Activated naive CD4-positive, alpha-beta T cell treated with anti-CD3 and anti-CD28 coated beads, Interleukin-2, amount 10 ng/mL, durations not matched to agents 7 days and 5 days (primary cell): Measurements from ENCODE around the gene CCL2.
"Not testable (repeated sequence)": the region's sequence is repeated elsewhere in the genome, so short reads cannot be mapped to it uniquely, and the experiment has no call there.

Experiments used
- CTCF ChIA-PET: fragments of 350-600 bp; sonication (Branson Sonifier 250); formaldehyde crosslinking; loops from one replicate; lab custom pipeline; 2021; ENCODE audit warnings: antibody characterized with exemption; lab: Charles Lee
- DNase-seq: peaks from one replicate; pipeline ENCODE4 v3.0.0-alpha.2; 2020
- H3K27ac Mint-ChIP-seq: one replicate; pipeline ENCODE4 v1.8.0; 2021; ENCODE audit warnings: mild to moderate bottlenecking, moderate library complexity, mixed read lengths
- H3K27me3 Mint-ChIP-seq: one replicate; pipeline ENCODE4 v1.8.0; 2021; ENCODE audit warnings: mild to moderate bottlenecking, mixed read lengths
- H3K36me3 Mint-ChIP-seq: one replicate; pipeline ENCODE4 v1.8.0; 2021; ENCODE audit warnings: mixed read lengths
- H3K4me1 Mint-ChIP-seq: one replicate; pipeline ENCODE4 v1.8.0; 2021; ENCODE audit warnings: mixed read lengths
- H3K4me3 Mint-ChIP-seq: one replicate; pipeline ENCODE4 v1.8.0; 2021; ENCODE audit warnings: mild to moderate bottlenecking, moderate library complexity, mixed read lengths
- H3K9me3 Mint-ChIP-seq: one replicate; pipeline ENCODE4 v1.8.0; 2021; ENCODE audit warnings: mixed read lengths

CCL2 gene

GRCh38 chr17:34227293-34227692 is 27.8 kb upstream of the CCL2 start:
- DNase-seq, H3K27ac Mint-ChIP-seq, H3K4me1 Mint-ChIP-seq, H3K36me3 Mint-ChIP-seq, H3K9me3 Mint-ChIP-seq, CTCF ChIA-PET, H3K4me3 Mint-ChIP-seq: not testable (repeated sequence)
- H3K27me3 Mint-ChIP-seq, result peaks cover 15% of the 10 kb centered on the region

DNA sequence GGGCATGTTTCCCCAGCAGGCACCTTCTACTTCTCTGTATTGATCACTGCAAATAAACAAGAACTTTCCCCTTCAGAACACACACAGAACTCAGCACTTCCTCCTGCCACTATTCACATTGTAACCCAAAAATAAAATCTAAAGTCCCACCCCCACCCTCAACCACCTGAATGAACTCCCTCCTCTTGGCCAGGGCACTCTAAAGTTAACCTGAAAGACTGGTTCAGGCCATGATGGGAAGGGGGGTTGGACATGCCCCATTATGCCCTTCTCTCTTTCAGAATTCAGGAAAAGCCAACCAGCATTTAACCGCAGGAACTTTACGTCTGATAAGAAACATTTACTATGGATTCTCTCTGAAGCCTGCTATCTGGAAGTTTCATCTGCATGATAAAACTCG is 27.4 kb upstream of the CCL2 start:
- Mint-ChIP-seq H3K4me1 (no peaks in the 10 kb centered on the region), H3K27ac (no peak overlapping the region), H3K9me3 (no peaks in the 10 kb centered on the region), H3K27me3 (peaks cover 16% of the 10 kb centered on the region), H3K4me3 (no peak overlapping the region), H3K36me3 (no peaks in the 10 kb centered on the region)
- no peak for DNase-seq
- CTCF ChIA-PET, result no interaction called here

DNA sequence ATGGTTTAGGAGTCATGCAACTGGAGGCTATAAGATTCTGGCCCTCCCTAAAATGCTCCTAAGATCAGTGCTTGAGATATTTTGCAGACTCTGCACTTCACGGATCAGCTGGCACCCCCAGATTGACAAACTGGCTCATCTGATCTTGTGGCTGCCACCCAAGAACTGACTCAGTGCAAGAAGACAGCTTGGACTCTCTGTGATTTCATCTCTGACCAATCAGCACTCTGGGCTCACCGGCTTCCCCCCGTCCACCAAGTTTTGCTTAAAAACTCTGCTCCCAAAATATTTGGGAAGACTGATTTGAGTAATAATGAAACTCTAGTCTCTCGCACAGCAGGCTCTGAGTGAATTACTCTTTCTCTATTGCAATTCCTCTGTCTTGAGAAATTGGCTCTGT is 26.3 kb upstream of the CCL2 start:
- DNase-seq, result no peak
- CTCF ChIA-PET, result no interaction called here
- H3K27me3 Mint-ChIP-seq, result peaks cover 26% of the 10 kb centered on the region
- no peak overlapping the region for H3K27ac Mint-ChIP-seq
- H3K4me1 Mint-ChIP-seq, result no peaks in the 10 kb centered on the region
- no peak overlapping the region for H3K4me3 Mint-ChIP-seq
- H3K36me3 Mint-ChIP-seq, result no peaks in the 10 kb centered on the region
- H3K9me3 Mint-ChIP-seq, result no peaks in the 10 kb centered on the region

- no peak for DNase-seq
- no peak overlapping the region for H3K4me3 Mint-ChIP-seq
- H3K36me3 Mint-ChIP-seq, result no peaks in the 10 kb centered on the region
- no peaks in the 10 kb centered on the region for H3K4me1 Mint-ChIP-seq
- peaks cover 36% of the 10 kb centered on the region for H3K27me3 Mint-ChIP-seq
- H3K27ac Mint-ChIP-seq, result no peak overlapping the region
- H3K9me3 Mint-ChIP-seq, result no peaks in the 10 kb centered on the region
- CTCF ChIA-PET, result interaction anchor here (0.6 to 0.7 kb wide), 2 partner anchors 14 to 457 kb away, joined by 3 to 4 read pairs; no protein-coding TSS in a partner anchor
Measured at GRCh38 chr17:34230342-34230741, 24.7 kb upstream of the CCL2 start.

GRCh38 chr17:34234616-34235015 is 20.5 kb upstream of the CCL2 start:
- no peak for DNase-seq
- no peaks in the 10 kb centered on the region for H3K36me3 Mint-ChIP-seq
- no peak overlapping the region for H3K4me3 Mint-ChIP-seq
- no peak overlapping the region for H3K27ac Mint-ChIP-seq
- H3K27me3 Mint-ChIP-seq, result peaks cover 34% of the 10 kb centered on the region
- H3K4me1 Mint-ChIP-seq, result no peaks in the 10 kb centered on the region
- no peaks in the 10 kb centered on the region for H3K9me3 Mint-ChIP-seq
- CTCF ChIA-PET, result interaction anchor here (0.6 kb wide), 1 partner anchor 9 kb away, joined by 3 read pairs; no protein-coding TSS in a partner anchor

DNA sequence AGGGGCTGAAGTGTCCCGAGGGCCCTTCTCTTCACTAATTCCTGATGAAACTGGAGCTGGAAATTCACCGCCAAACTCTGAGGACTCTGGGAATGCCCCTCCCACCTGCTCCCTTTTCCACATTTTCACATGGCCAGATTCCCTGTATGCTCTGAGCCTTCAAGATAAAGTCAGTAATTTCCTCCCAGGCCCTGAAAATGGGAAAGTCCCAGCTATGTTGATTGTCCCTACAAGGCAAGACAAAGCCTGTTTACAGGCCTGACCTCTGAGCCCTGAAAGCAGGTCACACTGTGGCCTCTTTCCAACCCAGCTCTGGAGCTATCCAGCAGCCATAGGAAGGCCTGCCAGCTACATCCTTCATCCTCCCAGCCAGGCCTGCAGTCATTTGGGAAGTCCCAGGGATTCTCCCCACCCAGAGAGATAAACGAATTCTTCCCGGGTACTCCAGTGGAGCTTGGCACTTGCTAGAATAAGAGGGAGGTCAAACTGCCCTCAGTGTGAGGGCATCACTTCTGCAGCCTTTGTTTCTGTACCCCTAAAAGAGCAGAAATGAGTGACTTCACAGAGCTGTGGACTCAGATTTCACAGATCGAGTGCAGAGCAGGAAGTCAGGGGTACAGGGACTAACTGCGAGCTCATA is 19.6 kb upstream of the CCL2 start:
- Mint-ChIP-seq H3K36me3 (no peaks in the 10 kb centered on the region), H3K27me3 (peaks cover 40% of the 10 kb centered on the region), H3K4me3 (no peak overlapping the region), H3K4me1 (no peaks in the 10 kb centered on the region), H3K9me3 (no peaks in the 10 kb centered on the region), H3K27ac (no peak overlapping the region)
- DNase-seq, result no peak
- CTCF ChIA-PET, result no interaction called here

DNA sequence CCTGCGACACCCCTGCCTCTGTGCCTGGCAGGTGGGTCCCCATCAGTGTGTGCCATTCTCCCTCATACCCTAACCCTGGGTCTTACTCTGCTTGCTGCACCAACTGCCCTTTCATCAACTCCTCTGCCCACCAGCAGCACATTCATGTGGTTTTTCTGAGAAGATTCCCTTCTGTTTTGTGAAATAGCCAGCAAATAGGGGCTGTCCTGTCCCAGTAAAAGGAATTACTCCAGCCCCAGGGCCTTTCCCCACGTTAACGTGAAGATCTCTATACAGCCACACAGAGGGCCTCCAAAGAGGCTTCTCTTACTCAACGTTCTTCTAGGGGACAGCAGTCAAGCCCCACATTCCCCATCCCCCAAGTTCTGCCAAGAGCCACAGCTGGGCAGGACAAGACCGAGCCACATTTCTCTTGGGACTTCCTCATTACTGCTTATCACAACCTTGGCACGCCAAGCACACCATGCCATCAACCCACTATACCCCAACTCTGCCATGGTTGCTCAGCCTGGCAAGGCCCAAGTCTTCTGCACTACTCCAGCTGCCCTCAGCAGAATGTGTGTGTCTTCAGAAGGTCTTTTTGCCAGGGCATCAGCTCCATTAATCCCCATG is 18.7 kb upstream of the CCL2 start:
- H3K4me3 Mint-ChIP-seq, result no peak overlapping the region
- DNase-seq, result no peak
- H3K36me3 Mint-ChIP-seq, result no peaks in the 10 kb centered on the region
- no peak overlapping the region for H3K27ac Mint-ChIP-seq
- H3K4me1 Mint-ChIP-seq, result no peaks in the 10 kb centered on the region
- H3K27me3 Mint-ChIP-seq, result peaks cover 38% of the 10 kb centered on the region
- CTCF ChIA-PET, result interaction anchor here (1.1 kb wide), 1 partner anchor 125 kb away, joined by 3 read pairs; no protein-coding TSS in a partner anchor
- no peaks in the 10 kb centered on the region for H3K9me3 Mint-ChIP-seq

- CTCF ChIA-PET, result interaction anchor here (1.1 kb wide), 1 partner anchor 124 kb away, joined by 3 read pairs; no protein-coding TSS in a partner anchor
- no peaks in the 10 kb centered on the region for H3K9me3 Mint-ChIP-seq
- no peak overlapping the region for H3K4me3 Mint-ChIP-seq
- no peak for DNase-seq
- no peaks in the 10 kb centered on the region for H3K4me1 Mint-ChIP-seq
- H3K36me3 Mint-ChIP-seq, result no peaks in the 10 kb centered on the region
- no peak overlapping the region for H3K27ac Mint-ChIP-seq
- H3K27me3 Mint-ChIP-seq, result peaks cover 38% of the 10 kb centered on the region
Measured at GRCh38 chr17:34237458-34237857, 17.6 kb upstream of the CCL2 start.

DNA sequence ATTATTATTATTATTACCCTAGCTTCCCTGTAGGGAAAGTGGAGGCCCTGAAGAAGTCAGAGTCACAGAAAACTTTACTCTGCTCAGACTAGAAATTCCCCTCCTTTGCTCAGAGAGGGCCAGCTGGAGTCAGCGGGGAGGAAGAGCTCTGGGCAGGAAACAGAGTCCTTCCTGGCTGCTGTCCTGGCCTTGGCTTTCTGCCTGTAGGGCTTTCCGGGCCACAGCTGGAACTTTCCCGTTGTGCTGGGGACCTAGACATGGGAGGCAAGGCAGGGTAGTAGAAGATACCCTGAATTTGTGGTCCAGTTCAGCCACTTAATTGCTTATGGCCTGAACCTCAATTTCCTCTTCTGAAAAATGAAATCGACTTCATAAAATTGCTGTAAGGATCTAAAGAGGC is 14.0 kb upstream of the CCL2 start:
- Mint-ChIP-seq H3K27me3 (peaks cover 13% of the 10 kb centered on the region), H3K4me3 (no peak overlapping the region), H3K9me3 (no peaks in the 10 kb centered on the region), H3K36me3 (no peaks in the 10 kb centered on the region), H3K4me1 (no peaks in the 10 kb centered on the region), H3K27ac (no peak overlapping the region)
- DNase-seq, result no peak
- CTCF ChIA-PET, result interaction anchor here (1.4 kb wide), 1 partner anchor 121 kb away, joined by 6 read pairs; no protein-coding TSS in a partner anchor

- Mint-ChIP-seq H3K9me3 (no peaks in the 10 kb centered on the region), H3K4me3 (no peak overlapping the region), H3K4me1 (no peaks in the 10 kb centered on the region), H3K27ac (no peak overlapping the region), H3K36me3 (no peaks in the 10 kb centered on the region), H3K27me3 (peaks cover 13% of the 10 kb centered on the region)
- DNase-seq, result no peak
- CTCF ChIA-PET, result interaction anchor here (0.6 to 1.4 kb wide), 2 partner anchors 119 to 174 kb away, joined by 3 to 6 read pairs; no protein-coding TSS in a partner anchor
Measured at GRCh38 chr17:34242587-34243363, 12.3 kb upstream of the CCL2 start.

GRCh38 chr17:34243364-34244320 is 11.4 kb upstream of the CCL2 start:
- Mint-ChIP-seq H3K4me1 (no peaks in the 10 kb centered on the region), H3K27ac (no peak overlapping the region), H3K9me3 (no peaks in the 10 kb centered on the region), H3K4me3 (no peak overlapping the region), H3K27me3 (peaks cover 13% of the 10 kb centered on the region), H3K36me3 (no peaks in the 10 kb centered on the region)
- CTCF ChIA-PET, result no interaction called here
- no peak for DNase-seq

GRCh38 chr17:34245351-34245905 is 9.7 kb upstream of the CCL2 start:
- no peak overlapping the region for H3K4me3 Mint-ChIP-seq
- peaks cover 6% of the 10 kb centered on the region for H3K27me3 Mint-ChIP-seq
- H3K27ac Mint-ChIP-seq, result no peak overlapping the region
- H3K4me1 Mint-ChIP-seq, result no peaks in the 10 kb centered on the region
- DNase-seq, result no peak
- H3K36me3 Mint-ChIP-seq, result no peaks in the 10 kb centered on the region
- CTCF ChIA-PET, result no interaction called here
- no peaks in the 10 kb centered on the region for H3K9me3 Mint-ChIP-seq

- Mint-ChIP-seq H3K36me3 (no peaks in the 10 kb centered on the region), H3K27ac (no peak overlapping the region), H3K9me3 (no peaks in the 10 kb centered on the region), H3K4me3 (no peak overlapping the region), H3K4me1 (no peaks in the 10 kb centered on the region), H3K27me3 (peaks cover 4% of the 10 kb centered on the region)
- DNase-seq, result no peak
- CTCF ChIA-PET, result no interaction called here
Measured at GRCh38 chr17:34246446-34246845, 8.6 kb upstream of the CCL2 start.
